GM12864 (cell line): Measurements from ENCODE around the gene CALCOCO1.
"Not testable (repeated sequence)": the region's sequence is repeated elsewhere in the genome, so short reads cannot be mapped to it uniquely, and the experiment has no call there.

Experiments used
- DNase-seq: peaks from one replicate; pipeline ENCODE4 v3.0.0-alpha.2; 2011; ENCODE audit warnings: low read depth
- H3K4me3 ChIP-seq: 2 replicates; pipeline ENCODE4 v1.5.1; 2011; ENCODE audit warnings: mild to moderate bottlenecking, low read depth, low read length, control low read depth
- TF ChIP-seq, protein P1 (sequence below): IDR thresholded peaks from 2 replicates; pipeline ENCODE4 v1.5.1; 2011; ENCODE audit warnings: low read depth, mild to moderate bottlenecking, moderate library complexity, low read length, control low read depth, inconsistent platforms; ENCODE audit errors: missing control alignments

Gene CALCOCO1

DNA sequence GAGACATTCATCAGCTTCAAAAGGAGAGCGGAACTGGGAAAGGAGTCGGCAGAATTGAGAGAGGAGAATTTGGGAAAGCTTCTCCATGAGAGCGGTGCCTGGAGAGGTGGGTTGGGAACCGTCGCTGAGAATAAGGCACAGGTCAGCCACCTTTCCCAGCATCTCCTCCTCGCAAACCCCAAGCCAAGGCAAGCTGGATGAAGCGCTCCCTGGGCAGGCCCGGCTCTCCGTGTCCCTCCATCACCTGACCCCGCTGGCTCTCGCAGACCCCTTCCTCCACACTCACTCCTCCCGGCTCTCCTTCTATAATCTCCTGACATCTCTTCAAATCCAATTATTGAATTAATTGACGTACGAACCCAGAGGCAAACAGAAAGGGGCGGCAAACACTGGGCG, 32.5 kb downstream of the CALCOCO1 start:
- no peak for DNase-seq
- TF ChIP-seq, protein P1, sequence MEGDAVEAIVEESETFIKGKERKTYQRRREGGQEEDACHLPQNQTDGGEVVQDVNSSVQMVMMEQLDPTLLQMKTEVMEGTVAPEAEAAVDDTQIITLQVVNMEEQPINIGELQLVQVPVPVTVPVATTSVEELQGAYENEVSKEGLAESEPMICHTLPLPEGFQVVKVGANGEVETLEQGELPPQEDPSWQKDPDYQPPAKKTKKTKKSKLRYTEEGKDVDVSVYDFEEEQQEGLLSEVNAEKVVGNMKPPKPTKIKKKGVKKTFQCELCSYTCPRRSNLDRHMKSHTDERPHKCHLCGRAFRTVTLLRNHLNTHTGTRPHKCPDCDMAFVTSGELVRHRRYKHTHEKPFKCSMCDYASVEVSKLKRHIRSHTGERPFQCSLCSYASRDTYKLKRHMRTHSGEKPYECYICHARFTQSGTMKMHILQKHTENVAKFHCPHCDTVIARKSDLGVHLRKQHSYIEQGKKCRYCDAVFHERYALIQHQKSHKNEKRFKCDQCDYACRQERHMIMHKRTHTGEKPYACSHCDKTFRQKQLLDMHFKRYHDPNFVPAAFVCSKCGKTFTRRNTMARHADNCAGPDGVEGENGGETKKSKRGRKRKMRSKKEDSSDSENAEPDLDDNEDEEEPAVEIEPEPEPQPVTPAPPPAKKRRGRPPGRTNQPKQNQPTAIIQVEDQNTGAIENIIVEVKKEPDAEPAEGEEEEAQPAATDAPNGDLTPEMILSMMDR: no peak
- H3K4me3 ChIP-seq: no peak overlapping the region

- TF ChIP-seq, protein P1: no peak
- no peak for DNase-seq
- no peak overlapping the region for H3K4me3 ChIP-seq
Observed at GRCh38 chr12:53688134-53688533, 39.1 kb downstream of the CALCOCO1 start.

DNA sequence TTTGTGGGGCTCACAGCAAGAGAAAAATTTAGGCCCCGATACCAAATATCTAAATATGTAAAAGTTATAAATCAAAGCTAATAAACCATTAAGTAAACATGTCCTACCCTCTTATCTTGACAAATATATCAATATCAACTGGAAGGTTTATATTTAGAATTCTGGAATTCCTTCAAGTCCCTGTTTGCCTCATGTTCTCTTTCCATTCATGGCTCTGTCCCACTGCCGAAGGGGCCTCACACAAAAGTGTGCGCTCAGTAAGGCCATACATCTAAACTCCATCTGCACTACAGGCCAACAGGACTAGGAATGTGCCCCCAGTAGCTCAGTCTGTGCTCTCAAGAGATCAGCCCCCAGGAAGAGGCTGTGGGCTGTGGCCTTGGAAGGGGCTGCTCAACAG, 40.8 kb downstream of the CALCOCO1 start:
- DNase-seq: no peak
- TF ChIP-seq, protein P1: no peak
- H3K4me3 ChIP-seq: no peak overlapping the region

- TF ChIP-seq, protein P1: no peak
- no peak for DNase-seq
- no peak overlapping the region for H3K4me3 ChIP-seq
Observed at GRCh38 chr12:53684654-53685220, 42.5 kb downstream of the CALCOCO1 start.

- H3K4me3 ChIP-seq: no peak overlapping the region
- DNase-seq: no peak
- TF ChIP-seq, protein P1: no peak
Observed at GRCh38 chr12:53683983-53684382, 43.3 kb downstream of the CALCOCO1 start.

GRCh38 chr12:53683494-53683893, 43.8 kb downstream of the CALCOCO1 start:
- H3K4me3 ChIP-seq: no peak overlapping the region
- no peak for DNase-seq
- TF ChIP-seq, protein P1: no peak

GRCh38 chr12:53680061-53680460, 47.2 kb downstream of the CALCOCO1 start:
- not testable (repeated sequence) for DNase-seq, H3K4me3 ChIP-seq
